GM18520 (cell line): Measurements from ENCODE around the gene DCAF15.
"Not testable (repeated sequence)": the region's sequence is repeated elsewhere in the genome, so short reads cannot be mapped to it uniquely, and the experiment has no call there.

ENCODE experiments used
- ATAC-seq: cut with Tn5 transposase; IDR thresholded peaks from one replicate; pipeline ENCODE4 v1.9.1; 2021; ENCODE audit not compliant: unreplicated experiment

The DCAF15 gene

GRCh38 chr19:13959141-13959961, 7.0 kb downstream of the DCAF15 start:
- ATAC-seq, result no peak

GRCh38 chr19:13959962-13960862, 7.9 kb downstream of the DCAF15 start:
- no peak for ATAC-seq

- ATAC-seq, result no peak
These were observed 8.8 kb downstream of the DCAF15 start for GRCh38 chr19:13960863-13961784.

GRCh38 chr19:13961826-13962698, 9.8 kb downstream of the DCAF15 start:
- ATAC-seq, result no peak

- no peak for ATAC-seq
These were observed 10.6 kb downstream of the DCAF15 start for GRCh38 chr19:13962699-13963602.

- ATAC-seq, result no peak
These were observed 11.3 kb downstream of the DCAF15 start for GRCh38 chr19:13963603-13964105.

- no peak for ATAC-seq
These were observed 12.5 kb downstream of the DCAF15 start for GRCh38 chr19:13964776-13965175.

- no peak for ATAC-seq
These were observed 13.1 kb downstream of the DCAF15 start for GRCh38 chr19:13965377-13965896.

GRCh38 chr19:13965926-13966683, 13.8 kb downstream of the DCAF15 start:
- no peak for ATAC-seq

- no peak for ATAC-seq
These were observed 14.4 kb downstream of the DCAF15 start for GRCh38 chr19:13966684-13967128.

- ATAC-seq, result not testable (repeated sequence)
These were observed 14.9 kb downstream of the DCAF15 start for GRCh38 chr19:13967206-13967605.

GRCh38 chr19:13968383-13968935, 16.1 kb downstream of the DCAF15 start:
- no peak for ATAC-seq

- ATAC-seq, result no peak
These were observed 16.7 kb downstream of the DCAF15 start for GRCh38 chr19:13968999-13969398.

GRCh38 chr19:13969897-13970296, 17.6 kb downstream of the DCAF15 start:
- ATAC-seq, result no peak

GRCh38 chr19:13971868-13972267, 19.6 kb downstream of the DCAF15 start:
- not testable (repeated sequence) for ATAC-seq

- ATAC-seq, result no peak
These were observed 20.3 kb downstream of the DCAF15 start for GRCh38 chr19:13972368-13973155.
